Measurements from ENCODE around the gene RIOK3. TPM values are rescaled to one million over a fixed set of nuclear protein-coding genes. Genes with fewer than 3 reads are reported as not detected.
A peak's percentile ranks its signal among the peaks of the same experiment; 100 is the strongest.

RIOK3 gene
- total RNA-seq, 2 experiments from 2014 or later, result 74.7 to 81.3 TPM

DNA sequence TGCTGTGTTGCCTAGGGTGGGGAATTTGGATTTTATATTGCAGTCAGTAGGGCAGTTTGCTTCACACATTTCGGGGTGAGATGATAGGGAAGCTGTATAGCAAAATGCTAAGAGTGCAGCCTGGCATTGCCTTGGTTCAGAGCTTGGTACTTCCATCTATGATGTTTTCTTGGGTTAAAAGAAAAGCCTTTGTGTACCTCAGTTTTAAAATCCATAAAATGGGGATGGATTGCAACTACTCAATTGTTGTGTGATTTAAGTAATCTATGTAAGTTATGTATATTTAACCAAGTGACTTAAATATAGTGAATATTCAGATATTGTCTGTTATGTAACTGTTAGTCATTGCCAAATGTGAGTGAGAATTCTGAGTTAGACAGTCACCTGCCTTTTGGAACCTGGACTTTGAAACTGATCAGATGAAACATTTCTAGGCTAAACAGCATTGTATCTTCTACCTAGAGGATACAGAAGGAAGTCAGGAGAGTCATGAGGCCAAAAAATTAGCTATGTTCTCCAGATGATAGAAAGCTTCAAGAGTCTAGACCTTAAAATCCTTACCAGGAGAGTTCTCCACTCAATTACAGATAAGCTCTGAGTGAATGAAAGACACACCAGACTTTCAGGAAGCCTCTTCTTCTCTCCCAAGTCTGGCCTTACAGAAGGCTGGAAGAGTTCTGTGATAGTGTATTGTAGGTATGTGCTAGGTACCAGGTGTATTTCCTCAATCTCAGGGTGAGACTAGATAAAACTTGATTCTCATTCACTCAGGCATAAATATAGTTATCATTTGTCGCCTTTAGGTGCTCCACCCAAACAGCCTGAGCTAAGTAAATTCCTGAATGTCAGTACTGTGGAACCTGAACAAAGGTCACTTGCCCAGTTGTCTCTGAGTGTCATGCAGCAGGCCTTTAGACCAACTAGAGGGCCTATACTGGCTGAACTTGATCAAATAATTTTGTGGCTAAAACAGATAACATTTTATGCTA, 7.5 kb downstream of the RIOK3 start:
- H3K4me1 Mint-ChIP-seq (ENCODE audit: low read depth), result peaks cover 45% of the 10 kb centered on the region
- no peak overlapping the region for H3K4me3 Mint-ChIP-seq
- POLR2A ChIA-PET, result interaction anchor here (0.7 kb wide), 1 partner anchor 1721 kb away, joined by 3 read pairs; no protein-coding TSS in a partner anchor
- no peaks in the 10 kb centered on the region for H3K9me3 Mint-ChIP-seq
- H3K27me3 Mint-ChIP-seq, result no peaks in the 10 kb centered on the region
- CTCF ChIA-PET, result interaction anchor here (0.6 kb wide), 1 partner anchor 335 kb away, joined by 3 read pairs; no protein-coding TSS in a partner anchor
- no peak for ATAC-seq
- H3K27ac Mint-ChIP-seq, result peak overlapping the region; percentile 19
- no peak for TF ChIP-seq CTCF (IDR thresholded peaks at IDR 0.05)
- peaks cover 42% of the 10 kb centered on the region for H3K36me3 Mint-ChIP-seq (ENCODE audit: low read depth)
- intact Hi-C loops (cut with micrococcal nuclease), result no loop called here
- no peak for DNase-seq

GRCh38 chr18:23462876-23463275, 9.8 kb downstream of the RIOK3 start:
- H3K36me3 Mint-ChIP-seq (ENCODE audit: low read depth), result peaks cover 44% of the 10 kb centered on the region
- intact Hi-C loops (cut with micrococcal nuclease), result no loop called here
- no peak overlapping the region for H3K4me3 Mint-ChIP-seq
- CTCF ChIA-PET, result interaction anchor here (1.0 kb wide), 1 partner anchor 36 kb away, joined by 4 read pairs; no protein-coding TSS in a partner anchor
- POLR2A ChIA-PET, result interaction anchor here (1.0 kb wide), 1 partner anchor 9 kb away, joined by 4 read pairs; the partner anchor contains the start of gene RIOK3
- H3K4me1 Mint-ChIP-seq (ENCODE audit: low read depth), result peaks cover 32% of the 10 kb centered on the region
- DNase-seq (no peak), ATAC-seq (no peak)
- H3K27me3 Mint-ChIP-seq, result no peaks in the 10 kb centered on the region
- H3K27ac Mint-ChIP-seq, result no peak overlapping the region
- no peaks in the 10 kb centered on the region for H3K9me3 Mint-ChIP-seq
- no peak for TF ChIP-seq CTCF (IDR thresholded peaks at IDR 0.05)

DNA sequence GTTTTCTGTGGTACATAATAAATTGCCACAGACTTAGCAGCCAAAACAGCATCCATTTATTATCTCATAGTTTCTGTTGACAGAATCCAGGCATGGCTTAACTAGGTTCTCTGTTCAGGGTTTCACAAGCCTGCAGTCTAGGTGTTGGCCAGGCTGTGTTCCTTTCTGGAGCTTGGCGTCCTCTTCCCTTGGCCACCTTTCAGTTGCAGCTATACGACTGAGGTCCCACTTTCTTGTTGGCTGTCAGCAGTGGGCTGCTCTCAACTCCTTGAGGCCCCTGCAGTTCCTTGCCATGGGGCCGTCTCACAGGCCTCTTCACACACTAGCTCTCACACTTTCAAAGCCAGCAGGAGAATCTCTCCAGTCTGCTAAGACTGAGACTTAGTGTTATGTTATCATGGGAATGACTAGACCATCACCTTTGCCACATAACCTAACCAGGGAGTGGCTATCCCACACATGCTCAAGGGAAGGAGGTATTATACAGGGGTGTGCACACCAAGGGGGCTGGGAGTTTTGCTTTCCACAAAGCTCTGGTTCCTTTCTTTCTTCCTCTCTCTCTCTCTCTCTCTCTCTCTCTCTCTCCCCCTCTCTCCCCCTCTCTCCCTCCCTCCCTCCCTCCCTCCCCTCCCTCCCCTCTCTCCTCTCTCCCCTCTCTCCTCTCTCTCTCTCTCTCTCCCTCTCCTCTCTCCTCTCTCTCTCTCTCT, 15.8 kb downstream of the RIOK3 start:
- CTCF ChIA-PET, result interaction anchor here (2.4 kb wide), 1 partner anchor 30 kb away, joined by 5 read pairs; no protein-coding TSS in a partner anchor
- TF ChIP-seq CTCF (IDR thresholded peaks at IDR 0.05), result no peak
- ATAC-seq, result no peak
- peaks cover 26% of the 10 kb centered on the region for H3K36me3 Mint-ChIP-seq (ENCODE audit: low read depth)
- no peaks in the 10 kb centered on the region for H3K27me3 Mint-ChIP-seq
- POLR2A ChIA-PET, result no interaction called here
- H3K4me1 Mint-ChIP-seq (ENCODE audit: low read depth), result no peaks in the 10 kb centered on the region
- DNase-seq, result no peak
- intact Hi-C loops (cut with micrococcal nuclease), result no loop called here
- H3K4me3 Mint-ChIP-seq, result no peak overlapping the region
- H3K27ac Mint-ChIP-seq, result no peak overlapping the region
- H3K9me3 Mint-ChIP-seq, result no peaks in the 10 kb centered on the region

DNA sequence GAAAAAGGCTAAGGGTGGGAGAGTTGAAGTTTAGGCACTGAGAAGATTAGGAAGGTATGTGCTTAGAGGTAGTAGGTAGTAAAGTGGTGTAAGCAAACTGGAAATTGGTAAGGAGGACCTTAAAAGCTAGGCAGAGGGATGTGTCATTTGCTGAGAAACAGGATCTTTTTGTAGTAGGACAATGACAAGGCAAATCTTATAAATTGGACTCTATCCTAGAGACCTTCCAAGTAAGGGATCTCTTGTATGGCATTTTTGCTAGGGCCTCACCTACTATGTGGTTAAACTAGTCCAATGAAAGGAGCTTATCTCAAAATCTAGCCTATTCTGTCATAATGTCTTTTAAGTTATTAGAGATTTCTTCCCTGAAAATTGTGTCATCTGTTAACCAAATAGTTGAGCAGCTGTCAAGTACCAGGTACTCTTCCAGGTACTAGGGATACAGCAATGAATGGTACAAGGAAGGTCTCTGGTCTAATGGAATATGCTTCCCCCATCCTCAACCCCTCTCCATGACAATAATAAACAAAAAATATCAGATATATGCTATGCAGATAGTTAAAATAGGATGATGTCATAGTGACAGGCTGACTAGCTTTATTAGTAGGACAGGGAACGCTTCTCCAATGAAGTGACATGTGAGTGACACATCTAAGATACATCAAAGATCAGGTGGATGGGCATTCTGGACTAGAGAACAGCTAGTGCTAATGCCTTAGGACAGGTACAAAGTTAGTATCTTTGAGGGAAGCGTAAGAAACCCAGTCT, 17.7 kb downstream of the RIOK3 start:
- H3K36me3 Mint-ChIP-seq (ENCODE audit: low read depth), result peaks cover 30% of the 10 kb centered on the region
- H3K27me3 Mint-ChIP-seq, result no peaks in the 10 kb centered on the region
- no peak overlapping the region for H3K27ac Mint-ChIP-seq
- POLR2A ChIA-PET, result no interaction called here
- H3K9me3 Mint-ChIP-seq, result no peaks in the 10 kb centered on the region
- H3K4me3 Mint-ChIP-seq, result no peak overlapping the region
- DNase-seq (no peak), ATAC-seq (no peak)
- CTCF ChIA-PET, result interaction anchor here (0.8 kb wide), 1 partner anchor 17 kb away, joined by 3 read pairs; no protein-coding TSS in a partner anchor
- no peaks in the 10 kb centered on the region for H3K4me1 Mint-ChIP-seq (ENCODE audit: low read depth)
- intact Hi-C loops (cut with micrococcal nuclease), result no loop called here
- TF ChIP-seq CTCF (IDR thresholded peaks at IDR 0.05), result no peak

Data from activated CD8-positive, alpha-beta T cell treated with anti-CD3 and anti-CD28 coated beads for 36 hours (primary cell).